RCC 7860 (cell line): ENCODE data around the gene PCSK6.

Experiments
- DNase-seq: peaks from one replicate; pipeline ENCODE4 v3.0.0-alpha.2; 2015; ENCODE audit warnings: low spot score
- FAIRE-seq: peaks from 2 replicates; lab custom pipeline; 2012; peaks lifted over from hg19 to GRCh38; lab: Jason Lieb, UNC

PCSK6 gene

DNA sequence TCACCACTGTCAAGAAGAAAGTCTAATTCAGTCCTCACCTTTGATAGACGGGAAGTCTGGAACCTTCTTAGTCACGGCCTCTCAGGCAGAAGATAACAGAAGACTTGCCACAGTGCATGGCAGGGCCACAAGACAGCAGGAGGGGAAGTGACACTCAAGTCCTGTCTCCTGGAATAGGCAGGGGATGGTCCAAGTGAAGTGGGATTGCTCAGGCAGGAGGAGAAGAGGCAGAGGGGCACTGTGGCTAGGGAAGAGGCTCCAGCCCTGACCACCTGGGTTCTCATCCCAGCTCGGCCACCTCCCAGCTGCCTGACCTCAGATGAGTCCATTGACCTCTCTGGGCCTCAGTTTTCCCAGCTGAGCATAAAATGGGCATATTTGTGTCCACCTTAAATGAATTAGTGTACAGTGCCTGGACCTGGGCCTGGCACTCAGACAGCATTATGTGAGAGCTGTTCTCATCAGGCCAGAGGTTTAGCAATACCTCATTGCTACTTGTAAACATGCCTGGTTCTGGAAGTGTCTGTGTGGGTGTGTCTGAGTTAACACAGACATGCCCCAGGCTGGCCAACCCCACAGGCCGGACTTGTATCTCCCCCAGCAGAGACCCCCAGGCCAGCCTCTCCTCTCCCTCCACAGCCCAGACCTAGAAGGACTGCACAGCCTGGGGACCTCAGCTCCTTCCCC is 11.5 kb upstream of the PCSK6 start:
- DNase-seq (no peak), FAIRE-seq (no peak)

- FAIRE-seq, result no peak
- no peak for DNase-seq
These were observed 10.6 kb upstream of the PCSK6 start for GRCh38 chr15:101499863-101500713.

DNA sequence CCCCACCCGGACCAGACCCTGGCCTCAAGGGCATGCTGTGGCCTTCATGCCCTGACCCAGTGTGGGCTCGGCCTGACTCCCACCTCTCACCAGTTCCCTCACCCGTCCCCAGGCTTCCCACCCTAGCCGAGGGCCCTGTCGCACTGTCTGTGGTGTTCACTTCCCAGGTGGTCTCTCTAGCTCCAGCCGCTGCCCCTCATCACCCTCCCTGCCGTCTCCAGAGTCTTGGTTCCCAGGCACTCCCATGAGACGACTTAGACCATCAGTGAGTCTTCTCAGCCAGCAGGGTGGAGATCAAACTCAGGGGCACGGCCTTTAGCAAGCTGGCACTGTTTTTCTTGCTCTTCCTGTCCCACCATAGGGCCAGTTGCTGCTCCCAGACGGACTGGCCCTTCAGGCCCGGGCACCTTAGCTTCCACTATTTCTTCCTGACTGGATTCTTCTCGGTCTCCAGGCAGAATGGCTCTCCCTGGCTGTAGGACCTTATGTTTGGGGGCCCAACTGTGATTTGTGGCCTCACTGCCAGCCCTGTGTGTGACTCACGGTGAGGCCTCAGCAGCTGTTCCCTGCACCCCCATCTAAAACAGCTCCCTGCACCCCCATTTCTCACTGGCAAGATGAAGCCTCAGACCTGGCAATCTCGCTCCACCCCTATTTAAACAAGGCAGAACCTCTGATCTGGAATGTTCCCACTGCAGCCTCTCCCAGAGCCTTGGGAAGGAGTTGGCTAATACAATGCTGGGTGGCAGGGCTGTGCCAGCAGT is 9.4 kb upstream of the PCSK6 start:
- DNase-seq (no peak), FAIRE-seq (no peak)

GRCh38 chr15:101498076-101498716 is 8.7 kb upstream of the PCSK6 start:
- FAIRE-seq (no peak), DNase-seq (no peak)

DNA sequence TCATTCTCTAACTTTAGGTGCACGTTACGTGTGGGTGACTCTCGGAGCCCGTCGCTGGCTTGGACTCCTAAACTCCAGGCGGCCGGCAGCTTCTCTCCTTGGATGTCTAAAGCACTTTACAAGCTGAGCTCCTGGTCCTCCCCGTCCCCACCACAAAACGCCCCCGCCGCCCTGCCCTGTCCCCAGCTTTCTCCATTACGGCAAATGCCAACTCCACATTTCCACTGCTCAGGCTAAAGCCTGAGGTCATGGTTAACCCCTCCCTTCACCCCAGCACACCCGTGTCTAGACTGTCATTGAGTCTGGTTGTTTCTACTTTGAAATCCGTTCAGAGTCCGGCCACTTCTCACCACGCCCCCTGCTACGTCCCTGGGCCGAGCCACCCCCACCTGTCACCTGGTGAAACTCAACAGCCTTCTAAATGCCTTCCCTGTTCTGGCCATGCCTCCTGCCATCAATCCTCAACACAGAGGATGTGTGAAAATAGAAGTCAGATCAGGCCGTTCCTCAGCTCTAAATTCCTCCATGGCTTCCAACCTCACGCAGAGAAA is 8.1 kb upstream of the PCSK6 start:
- DNase-seq (no peak), FAIRE-seq (no peak)

DNA sequence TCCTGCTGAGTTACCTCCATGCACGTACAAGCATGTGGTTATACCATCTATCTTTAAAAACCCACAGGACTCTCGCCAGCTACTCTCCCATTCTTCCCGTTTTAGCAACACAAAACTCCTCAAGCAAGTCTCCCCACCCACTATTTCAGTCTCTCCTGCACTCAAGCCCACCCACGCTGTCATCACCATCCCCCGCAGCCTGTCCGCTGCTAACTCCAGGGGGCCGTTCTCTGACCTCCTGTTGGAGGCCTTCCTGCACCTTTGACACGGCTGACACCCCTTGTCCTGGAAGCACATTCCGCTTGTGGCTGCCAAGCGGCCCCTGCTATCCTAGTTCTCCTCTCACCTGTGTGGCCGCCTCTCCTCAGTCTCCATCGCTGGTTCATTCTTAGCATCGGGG is 7.5 kb upstream of the PCSK6 start:
- FAIRE-seq, result no peak
- no peak for DNase-seq

DNA sequence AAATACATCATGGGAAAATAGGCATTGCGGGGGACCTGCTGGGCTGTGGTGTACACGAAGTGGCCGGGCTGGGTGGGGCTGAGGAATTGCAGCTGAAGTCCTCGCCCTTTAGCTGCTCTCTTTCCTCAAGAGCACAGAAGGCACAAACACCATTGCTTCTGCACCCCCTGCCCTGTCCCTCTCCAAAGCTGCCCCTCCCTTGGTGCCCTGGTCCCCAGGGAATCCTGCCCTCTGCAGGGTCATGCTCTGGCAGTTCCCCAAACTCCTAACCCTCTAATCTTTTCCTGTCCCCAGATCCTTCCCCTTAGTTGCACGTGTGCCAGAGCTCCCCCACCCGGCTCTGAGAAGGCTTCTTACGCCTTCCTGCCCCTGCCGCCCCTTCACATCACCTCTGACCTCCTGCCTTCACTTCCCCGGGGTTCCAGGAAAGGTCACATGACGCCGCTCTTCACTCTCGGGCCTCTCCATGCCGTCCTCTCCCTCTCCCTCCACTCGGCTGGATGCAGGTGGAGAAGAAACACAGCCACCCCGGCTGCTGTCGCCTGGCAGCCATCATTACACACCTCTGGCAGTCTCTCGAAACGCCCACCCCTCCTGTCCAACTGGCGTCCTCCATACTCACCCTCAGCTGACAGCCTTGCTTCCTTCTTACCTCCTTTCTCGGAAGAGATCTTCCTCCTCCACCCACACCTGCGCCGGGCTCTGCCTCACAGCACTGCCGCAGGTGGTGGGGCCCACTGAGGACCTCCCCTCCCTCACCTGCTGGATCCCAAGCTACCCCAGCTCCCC is 6.9 kb upstream of the PCSK6 start:
- no peak for FAIRE-seq
- no peak for DNase-seq

- no peak for FAIRE-seq
These were observed 6.1 kb upstream of the PCSK6 start for GRCh38 chr15:101495334-101496197.

GRCh38 chr15:101494251-101494796 is 4.8 kb upstream of the PCSK6 start:
- no peak for FAIRE-seq
- DNase-seq, result no peak

More at GRCh38 chr15:101495334-101496197, 6.1 kb upstream of the PCSK6 start:
- no peak for DNase-seq

- FAIRE-seq (no peak), DNase-seq (no peak)
These were observed 3.5 kb upstream of the PCSK6 start for GRCh38 chr15:101492766-101493692.

- DNase-seq (no peak), FAIRE-seq (no peak)
These were observed 2.5 kb upstream of the PCSK6 start for GRCh38 chr15:101491734-101492640.

DNA sequence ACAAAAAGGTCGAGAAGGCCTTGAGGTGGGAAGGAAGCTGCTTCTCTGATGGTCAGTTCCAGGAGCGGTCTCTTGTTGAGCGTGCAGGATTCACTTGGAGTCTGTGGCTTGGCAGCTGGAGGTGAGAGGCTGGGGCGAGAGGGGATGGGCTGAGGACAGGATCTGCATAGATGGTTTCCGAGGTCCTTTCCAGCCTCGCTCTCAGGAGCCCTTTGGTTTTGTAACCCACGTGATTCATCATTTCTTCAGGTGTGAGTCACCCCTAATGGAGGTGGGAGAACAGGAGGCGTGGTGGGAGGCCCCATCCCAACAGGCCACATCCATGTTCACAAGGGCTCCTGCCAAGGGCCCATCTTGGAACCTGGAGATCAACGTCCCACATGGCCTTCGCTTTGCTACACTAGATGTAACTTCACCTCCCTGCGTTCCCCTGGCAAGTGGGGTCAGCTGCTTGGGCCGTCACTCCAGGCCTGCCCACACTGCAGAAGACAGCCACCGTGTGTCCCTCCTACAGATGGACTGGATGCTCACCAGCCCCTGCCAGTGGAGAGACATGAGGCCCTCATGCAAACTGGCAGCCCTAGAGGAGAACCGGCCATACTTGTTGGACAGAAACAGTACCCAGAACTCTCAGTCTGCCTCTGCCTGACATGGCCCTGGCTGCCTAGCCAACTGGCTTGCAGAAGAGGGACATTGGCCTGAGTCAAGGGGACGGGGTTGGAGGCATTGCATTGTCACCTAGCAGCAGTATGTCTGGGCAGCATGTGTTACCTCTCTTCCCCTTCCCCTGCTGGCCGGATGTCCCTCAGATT is 1.6 kb upstream of the PCSK6 start:
- FAIRE-seq (no peak), DNase-seq (no peak)

DNA sequence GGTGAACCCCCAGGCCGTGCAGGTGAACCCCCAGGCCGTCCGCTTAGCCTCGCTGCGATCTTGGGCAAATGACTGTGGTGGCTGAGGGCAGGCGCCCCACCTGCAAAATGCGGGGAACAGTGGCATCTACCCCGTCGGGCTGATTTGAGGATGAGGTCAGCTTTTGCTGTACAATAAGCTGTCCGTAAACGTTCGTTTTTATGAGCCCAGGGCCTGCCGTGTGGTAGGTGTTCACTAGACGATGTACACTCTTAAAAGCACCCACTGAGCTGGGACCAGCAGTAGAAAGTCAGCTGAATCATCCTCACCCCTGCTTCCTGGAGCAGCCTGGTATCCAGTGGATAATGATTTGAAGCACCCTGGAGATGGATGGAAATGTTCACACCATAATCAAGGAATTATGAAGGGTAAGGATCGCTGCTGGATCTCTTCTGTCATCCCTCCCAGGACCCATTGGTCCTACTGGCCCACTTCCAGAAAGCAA is 943 bp upstream of the PCSK6 start:
- no peak for FAIRE-seq
- DNase-seq, result no peak

DNA sequence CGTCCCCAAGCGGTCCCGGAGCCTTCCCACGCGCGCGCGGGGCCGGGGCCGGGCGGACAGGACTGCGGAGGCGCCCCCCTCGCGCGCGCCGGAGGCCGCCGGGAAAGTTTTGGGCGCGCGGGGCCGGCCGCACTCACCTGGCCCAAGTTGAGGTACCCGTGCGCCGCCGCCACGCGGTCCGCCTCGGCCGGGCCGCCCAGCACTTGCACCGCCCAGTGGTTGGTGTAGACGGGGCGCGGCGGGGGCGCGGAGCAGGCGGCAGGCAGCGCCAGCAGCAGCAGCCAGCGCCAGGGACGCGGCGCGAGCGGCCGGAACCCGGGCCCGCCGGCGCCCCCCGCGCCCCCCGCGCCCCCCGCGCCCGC is 289 bp downstream of the PCSK6 start:
- DNase-seq, result no peak

GRCh38 chr15:101488300-101489164 is 975 bp downstream of the PCSK6 start:
- no peak for FAIRE-seq
- DNase-seq, result no peak

More for the DNA sequence above, 289 bp downstream of the PCSK6 start:
- no peak for FAIRE-seq
